ENCODE results near the gene SRSF5.

SRSF5 gene

DNA sequence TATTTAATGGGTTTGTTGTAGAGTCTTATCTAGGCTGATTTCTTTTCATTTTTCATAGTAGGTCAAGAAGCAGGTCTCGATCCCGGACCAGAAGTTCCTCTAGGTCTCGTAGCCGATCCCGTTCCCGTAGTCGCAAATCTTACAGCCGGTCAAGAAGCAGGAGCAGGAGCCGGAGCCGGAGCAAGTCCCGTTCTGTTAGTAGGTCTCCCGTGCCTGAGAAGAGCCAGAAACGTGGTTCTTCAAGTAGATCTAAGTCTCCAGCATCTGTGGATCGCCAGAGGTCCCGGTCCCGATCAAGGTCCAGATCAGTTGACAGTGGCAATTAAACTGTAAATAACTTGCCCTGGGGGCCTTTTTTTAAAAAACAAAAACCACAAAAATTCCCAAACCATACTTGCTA, 4.2 kb downstream of the SRSF5 start:
- no peak for DNase-seq

DNA sequence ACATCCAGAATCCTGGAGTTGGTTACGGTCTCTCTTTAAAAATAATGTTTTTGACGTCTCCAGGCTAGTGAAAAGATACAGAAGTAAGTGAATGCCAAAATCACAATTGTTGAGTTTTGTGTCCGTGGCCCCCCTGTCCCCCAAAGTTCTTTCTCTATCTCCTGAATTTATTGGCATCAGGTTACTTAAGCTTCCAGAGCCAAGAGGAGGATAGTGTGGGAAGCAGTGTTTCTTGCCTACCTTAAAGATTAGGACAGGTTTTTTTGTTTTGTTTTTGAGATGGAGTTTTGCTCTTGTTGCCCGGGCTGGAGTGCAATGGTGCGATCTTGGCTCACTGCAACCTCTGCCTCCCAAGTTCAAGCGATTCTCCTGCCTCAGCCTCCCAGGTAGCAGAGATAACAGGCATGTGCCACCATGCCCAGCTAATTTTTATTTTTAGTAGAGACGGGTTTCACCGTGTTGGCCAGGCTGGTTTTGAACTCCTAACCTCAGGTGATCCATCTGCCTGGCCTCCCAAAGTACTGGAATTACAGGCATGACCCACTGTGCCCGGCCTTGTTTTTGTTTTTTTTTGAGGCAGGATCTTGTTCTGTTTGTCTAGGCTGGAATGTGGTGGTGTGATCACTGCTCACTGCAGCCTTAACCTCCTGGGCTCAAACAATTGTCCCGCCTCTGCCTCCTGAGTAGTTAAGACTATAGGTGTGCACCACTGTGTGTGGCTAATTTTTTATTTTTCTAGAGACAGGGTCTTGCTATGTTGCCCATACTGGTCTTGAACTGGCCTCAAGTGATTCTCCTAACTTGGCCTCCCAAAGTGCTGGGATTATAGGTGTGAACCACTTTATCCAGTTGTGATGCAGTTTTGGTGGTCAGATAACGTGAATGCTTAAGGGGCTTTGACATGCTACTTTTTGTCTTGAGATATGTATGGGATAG, 5.4 kb downstream of the SRSF5 start:
- no peak for DNase-seq

DNA sequence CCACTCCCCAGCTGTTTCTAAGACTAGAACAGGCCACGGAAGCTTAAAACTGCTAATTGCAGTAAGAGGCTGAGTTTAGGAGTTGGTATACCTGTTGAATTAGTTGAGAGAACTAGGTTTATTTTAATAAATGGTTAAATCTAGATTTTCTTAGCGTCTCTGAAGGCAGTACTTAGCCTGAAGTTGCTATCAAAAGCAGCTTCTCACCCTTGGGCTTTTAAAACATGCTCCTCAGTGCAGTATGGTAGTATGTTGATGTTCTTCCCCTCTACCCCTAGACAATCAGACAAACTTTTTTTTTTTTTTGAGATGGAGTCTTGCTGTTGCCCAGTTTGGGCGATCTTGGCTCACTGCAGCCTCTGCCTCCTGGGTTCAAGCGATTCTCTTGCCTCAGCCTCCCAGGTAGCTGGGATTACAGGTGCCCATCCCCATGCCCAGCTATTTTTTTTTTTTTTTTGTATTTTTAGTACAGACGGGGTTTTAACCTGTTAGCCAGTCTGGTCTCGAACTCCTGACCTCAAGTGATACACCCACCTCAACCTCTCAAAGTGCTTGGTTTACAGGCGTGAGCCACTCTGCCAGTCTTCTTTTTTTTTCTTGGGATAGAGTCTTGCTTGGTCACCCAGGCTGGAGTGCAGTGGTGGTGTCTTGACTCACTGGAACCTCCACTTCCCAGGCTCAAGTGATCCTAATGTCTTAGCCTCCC, 6.8 kb downstream of the SRSF5 start:
- DNase-seq: no peak

DNA sequence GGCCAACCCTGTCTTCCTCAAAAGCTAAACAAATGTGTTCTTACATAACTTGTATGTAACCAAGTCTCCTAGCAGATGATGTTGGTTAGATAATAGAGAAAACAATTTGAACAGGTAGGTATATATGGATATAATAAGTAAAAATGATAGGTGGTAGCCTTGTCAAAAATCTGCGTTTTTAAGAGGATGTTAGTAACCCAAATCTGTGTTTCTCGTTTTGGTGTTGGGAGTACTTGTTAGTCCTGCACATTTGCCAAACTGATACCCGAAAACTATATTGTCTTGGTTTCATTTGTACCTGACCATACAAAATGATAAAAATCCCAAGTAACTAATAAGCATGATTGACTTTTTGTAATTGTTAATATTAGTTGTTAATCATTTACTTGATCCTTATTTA, 8.1 kb downstream of the SRSF5 start:
- no peak for DNase-seq

DNA sequence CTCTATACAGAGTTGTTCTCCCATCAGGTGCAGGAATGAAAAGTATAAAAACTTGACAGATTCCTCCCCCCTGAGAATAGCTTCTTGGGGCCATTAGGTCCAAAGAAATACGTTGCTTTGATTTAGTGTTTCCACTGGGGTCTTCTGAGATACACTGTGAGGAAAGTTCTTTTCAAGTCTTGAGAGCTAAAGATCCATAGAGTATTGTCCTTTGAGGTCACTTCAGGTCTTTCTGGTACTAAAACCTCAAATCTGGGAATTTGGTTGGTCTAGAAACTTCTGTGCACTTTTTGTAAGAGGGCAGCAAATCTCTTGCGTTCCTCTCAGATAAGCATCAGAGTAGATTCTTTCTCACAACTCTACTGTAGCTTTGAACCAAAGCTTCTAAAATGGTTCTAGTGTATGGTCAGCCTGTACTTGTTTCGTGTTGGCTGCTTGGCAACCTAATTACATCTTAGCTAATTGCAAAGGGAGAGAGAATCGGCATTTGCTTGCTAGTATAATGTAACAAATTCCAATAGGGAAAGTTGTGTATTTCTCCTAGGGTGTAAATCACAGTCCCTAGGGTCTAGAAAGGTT, 10.0 kb downstream of the SRSF5 start:
- no peak for DNase-seq

DNA sequence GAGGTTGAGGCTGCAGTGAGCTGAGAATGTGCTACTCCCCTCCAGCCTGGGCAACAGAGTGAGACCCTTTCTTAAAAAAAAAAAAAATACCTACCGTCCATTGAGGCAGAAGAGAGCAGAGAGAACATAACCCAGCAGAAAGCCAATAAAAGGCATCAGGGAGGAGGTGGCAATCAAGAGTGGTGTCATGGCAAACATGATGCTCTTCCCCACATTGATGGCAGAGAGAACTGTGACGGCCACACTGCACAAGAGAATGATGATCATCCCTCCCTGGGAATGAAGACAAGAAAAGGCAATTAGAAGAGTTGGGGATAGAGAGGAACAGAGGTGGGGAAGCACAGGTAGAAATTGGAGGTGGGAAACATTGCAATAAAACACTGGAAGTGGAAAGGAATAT, 12.1 kb downstream of the SRSF5 start:
- DNase-seq: no peak

DNA sequence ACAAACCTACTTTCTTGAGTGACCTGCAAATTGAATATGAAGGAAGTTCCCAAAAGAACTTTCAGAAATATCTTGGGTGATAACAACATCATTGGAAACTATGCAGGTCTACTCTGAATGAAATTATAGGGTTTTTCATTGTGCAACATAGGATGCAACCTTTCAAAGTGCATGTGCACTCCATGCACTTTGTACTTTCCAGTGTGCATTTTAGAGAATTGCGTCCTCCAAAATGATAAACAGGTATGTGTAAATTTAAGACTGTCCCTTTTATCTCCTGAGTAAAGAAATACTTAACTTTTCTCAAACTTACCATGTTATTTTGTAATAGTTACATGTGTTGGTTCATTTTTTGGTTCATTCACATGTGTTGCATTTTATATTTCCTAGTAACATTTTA, 13.2 kb downstream of the SRSF5 start:
- DNase-seq: no peak

DNA sequence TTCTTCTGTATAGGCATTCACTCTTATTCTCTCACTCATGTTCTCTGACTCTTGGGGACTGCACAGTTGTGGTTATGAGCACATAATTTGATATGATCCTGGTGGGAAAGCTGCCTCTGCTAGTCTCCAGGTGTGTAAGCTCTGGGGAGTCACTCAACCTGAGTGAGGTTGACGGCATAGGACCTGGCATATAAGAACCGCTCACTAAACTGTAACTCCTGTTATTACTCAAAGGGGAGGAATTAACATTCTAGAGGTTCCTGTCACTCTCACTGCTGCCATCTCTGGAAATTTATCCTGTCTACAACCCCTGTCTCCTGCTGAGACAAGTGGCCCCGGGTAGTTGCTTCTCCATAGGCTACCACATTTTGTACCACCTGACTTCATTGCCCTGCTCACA, 14.0 kb downstream of the SRSF5 start:
- DNase-seq: no peak

DNA sequence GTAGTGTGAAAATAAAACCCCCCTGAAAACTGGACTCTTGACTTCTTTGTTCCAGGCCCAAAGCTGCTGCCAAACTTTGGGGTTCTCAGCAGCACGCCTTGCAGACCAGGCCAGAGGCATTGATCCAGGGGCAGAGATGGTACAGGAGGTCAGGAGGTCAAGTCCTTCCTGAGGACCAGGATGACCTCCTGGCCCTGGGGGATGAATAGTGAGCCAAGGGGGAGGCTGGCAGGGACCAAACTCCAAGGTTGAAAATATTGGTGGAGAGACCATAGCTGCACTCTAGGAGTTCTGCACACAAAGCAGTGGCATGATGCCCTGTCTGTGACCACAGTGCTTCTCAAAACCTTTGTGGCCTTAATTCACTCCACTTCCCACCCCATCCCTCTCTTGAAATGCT, 18.0 kb downstream of the SRSF5 start:
- DNase-seq: no peak

DNA sequence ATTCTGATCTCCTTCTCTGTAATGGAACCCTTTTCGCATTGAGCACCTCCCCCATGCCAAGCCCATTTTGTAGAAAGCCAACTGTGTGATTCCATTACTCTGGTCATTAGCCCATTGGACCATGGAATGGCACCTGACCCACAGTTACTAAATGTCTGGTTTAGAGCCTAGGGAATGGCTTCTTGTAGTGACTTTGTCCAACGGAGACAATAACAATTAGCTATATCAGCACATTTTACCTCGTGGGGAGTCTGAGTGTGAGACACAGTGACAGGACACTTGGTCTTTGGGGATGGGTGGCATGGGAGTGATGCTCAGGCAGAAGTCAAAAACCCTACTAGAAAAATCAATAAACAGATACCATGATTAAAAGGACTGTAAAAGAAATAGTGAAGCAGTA, 19.7 kb downstream of the SRSF5 start:
- no peak for DNase-seq

DNA sequence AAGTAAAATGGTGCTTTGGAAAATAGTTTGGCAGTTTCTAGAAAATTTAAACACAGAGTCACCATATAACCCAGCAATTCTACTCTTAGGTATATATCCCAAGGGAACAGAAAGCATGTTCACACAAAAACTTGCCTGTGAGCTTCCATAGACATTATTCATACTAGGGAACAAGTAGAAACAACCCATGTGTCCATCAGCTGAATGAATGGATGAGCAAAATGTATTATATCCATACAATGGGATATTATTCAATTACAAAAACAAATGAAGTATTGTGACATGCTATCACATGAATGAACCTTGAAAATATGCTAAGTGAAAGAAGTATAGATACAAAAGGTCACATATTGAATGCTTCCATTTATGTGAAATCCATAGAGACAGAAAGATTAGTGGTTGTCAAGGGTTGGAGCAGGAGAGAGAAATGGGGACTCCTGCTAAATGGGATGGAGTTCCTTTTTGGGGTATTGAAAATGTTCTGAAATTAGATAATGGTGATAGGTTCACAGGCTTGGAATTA, 22.2 kb downstream of the SRSF5 start:
- DNase-seq: no peak

DNA sequence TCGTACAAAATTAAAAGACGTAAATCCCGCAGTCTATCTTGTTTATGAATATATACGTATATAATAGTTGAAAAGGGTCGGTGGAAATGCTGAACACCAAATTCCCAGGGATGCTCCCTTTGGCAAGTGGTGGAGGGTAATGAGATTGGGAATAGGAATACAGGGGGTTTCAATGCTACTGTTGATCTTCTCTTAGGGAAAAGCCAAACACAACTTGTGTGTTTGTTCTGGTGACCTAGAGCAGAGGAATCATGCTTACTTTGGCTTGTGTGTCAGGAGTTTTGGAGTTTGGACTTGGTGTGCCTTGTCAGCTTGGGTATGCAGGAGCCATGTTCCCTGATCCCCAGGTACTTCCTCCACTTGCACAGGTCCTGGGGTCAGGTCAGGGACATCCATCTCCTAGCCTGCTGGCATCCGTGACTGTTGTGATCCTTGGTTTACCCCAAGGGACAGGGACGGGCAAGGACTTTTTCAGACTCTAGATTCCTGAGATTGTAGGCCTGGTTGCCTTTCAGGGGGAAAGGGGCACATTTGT, 26.0 kb downstream of the SRSF5 start:
- no peak for DNase-seq

DNA sequence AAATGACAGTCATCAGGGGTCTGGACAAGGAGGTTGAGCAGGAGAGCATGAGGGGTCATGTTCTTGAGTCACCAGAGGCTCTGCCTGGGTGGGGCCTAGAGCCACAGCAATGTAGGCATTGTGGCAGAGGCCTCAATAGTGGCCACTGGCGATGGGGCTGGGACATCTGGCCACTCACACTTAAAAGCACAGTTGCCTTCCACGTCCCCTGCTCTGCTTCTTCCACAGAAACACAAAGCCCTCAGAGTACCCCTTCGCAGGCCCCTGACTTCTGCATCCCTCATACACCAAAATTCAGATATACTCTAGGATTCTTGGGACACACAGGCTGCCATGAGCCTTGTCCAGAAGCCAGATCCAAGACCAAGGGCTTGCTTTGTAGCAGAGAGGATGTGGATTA, 27.8 kb downstream of the SRSF5 start:
- DNase-seq: no peak

DNA sequence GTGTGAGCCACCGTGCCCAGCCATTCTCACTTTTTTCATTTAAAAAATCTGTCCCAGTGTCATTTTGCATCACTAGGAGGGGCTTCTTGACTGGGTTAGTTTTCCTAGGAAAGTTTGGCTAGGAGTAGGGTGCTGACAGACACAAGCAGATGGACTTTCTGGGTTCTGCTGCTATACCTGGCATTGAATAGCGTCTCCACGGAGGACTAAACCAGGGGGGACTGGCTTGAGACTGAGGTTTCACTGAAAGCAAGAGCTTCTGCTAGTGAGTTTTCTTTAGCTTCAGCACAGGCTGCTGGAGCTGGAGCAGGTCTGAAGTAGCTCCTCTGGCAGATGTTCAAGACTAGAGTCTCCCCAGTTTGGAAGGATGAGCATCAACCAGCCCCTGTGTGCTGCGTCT, 28.7 kb downstream of the SRSF5 start:
- DNase-seq: no peak

DNA sequence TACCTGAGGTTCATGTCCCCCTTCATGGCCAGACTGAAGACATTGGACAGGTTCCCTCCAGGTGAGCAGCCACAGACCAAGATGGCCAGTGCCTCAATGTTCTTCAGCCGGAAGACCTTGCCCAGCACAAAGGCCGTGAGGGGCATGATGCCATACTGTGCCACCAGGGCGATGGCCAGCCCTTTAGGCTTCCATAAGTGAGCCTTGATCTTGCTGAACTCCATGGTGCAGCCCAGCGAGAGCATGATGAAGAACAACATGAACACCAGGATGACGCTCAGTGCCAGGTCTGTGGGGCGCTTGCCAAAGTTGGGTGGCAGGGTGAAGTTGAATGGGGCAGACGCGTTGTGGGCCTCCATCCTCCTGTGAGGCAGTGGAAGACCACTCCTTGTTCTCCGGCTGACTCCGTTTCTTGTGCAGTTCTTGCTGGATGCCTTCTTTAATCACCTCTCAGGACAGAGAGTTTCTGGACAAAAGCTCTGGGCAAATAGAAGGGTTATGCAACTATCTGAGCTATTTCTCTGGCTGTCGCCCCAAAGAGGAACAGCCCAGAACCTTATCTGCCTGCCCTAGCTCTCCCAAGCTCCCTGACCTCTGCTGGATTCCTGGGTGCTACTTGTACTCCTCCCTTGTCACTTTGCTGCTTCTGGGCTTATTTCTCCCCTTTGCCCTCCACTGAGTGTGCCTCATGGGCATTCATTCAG, 30.0 kb downstream of the SRSF5 start, which contains the start of gene SLC10A1:
Gene SLC10A1 (minus strand): TSS at position 445 of the 704 bp plus-strand sequence. CDS start 86 bp downstream, at position 359.
- peak; percentile 29 to 31 for DNase-seq

DNA sequence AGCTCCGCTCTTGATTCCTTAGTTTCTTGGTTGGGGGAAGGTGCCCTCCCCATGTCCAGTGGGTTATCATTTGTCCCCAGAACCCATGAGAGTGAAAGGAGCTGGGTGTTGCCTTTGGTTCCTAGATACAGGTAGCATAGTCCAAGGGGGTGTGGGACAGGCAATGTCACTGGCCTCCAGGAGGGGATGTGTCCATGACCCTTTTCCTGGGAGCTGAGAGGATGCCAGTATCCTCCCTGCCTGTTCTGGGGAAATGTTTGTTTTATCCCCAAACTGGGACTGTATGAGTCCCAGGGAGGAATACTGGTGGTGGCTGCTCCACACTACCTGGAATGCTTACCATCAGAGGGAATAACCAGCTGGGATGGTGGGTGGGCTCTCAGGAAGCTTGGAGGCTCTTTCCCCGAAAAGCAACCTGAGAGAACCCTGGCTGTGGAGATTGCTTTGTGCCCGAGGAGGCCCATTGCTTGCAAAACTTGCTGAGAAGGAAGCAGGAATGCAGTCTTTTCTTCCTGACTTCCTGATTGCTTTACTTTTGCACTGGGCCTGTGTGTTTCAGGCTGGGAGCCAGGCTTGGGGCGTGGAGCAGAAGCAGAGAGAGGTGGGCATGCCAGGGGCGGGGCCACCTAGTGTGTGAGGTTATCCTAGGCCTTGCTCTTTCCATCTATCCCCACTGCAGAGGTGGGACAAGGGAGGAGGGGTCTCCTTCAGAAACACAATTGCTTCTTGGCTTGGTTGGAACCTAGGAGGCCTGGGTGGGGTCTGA, 30.8 kb downstream of the SRSF5 start:
- no peak for DNase-seq

DNA sequence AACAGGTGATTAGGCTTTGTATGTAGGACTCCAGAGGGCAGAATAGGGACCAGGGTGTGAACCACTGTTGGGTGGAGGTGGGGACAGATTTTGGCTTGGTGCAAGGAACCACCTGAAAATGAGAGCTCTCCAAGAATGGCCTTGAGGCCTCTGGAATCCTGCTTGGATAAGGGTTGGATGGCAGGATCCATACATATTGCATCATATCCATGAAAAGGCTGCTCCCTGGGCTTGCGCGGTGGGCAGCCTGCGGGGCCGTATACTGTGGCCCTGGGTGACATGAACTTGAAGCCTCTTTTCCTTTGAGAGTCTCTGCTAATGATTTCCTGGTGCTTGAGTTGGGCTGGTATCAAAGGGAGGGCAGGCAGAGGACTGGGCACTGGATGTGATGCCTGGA, 31.4 kb downstream of the SRSF5 start:
- no peak for DNase-seq

DNA sequence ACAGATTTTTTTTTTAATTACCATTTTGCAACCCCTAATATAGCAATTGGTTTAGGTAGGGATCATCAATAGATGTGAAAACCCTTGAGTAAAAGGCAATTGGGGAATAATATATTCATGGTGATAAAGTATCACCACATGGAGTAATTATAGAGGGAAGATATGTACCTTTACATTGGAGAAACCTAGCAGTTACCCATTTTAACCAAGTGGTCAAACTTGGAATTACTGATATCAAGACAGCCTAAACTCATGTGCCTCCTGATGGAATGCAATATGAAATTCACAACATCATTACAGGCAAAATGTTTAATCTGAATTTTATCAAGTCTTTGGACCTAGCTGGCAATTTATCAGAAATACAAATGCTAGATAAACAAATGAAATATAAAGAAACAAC, 36.8 kb downstream of the SRSF5 start:
- no peak for DNase-seq

DNA sequence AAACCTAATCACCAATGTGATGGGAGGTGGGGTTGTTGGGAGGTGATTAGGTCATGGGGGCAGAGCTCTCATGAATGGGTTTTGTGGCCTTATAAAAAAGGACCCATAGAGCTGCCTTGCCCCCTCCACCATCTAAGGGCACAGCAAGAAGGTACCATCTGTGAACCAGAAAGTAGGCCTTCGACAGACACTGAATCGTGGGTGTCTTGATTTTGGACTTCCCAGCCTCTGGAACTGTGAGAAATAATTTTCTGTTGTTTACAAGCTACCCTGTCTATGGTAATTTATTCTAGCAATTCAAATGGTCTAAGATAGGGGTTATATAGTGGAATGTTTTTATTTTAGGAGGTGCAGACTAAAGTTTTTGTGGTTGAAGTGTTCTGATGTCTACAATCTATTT, 38.0 kb downstream of the SRSF5 start:
- no peak for DNase-seq

DNA sequence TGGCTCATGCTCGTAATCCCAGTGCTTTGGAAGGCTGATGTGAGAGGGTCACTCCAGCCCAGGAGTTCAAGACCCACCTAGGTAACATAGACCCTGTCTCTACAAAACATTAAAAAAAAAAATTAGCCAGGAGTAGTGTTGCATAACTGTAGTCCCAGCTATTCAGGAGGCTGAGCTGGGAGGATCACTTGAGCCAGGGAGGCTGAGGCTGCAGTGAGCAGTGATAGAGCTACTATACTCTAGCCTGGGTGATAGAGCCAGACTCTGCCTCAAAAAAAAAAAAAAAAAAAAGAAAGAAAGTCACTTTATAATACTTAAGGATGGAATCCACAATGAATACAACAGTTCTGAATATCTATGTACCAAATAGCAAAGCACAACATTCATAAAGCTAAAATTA, 40.2 kb downstream of the SRSF5 start:
- DNase-seq: no peak

DNA sequence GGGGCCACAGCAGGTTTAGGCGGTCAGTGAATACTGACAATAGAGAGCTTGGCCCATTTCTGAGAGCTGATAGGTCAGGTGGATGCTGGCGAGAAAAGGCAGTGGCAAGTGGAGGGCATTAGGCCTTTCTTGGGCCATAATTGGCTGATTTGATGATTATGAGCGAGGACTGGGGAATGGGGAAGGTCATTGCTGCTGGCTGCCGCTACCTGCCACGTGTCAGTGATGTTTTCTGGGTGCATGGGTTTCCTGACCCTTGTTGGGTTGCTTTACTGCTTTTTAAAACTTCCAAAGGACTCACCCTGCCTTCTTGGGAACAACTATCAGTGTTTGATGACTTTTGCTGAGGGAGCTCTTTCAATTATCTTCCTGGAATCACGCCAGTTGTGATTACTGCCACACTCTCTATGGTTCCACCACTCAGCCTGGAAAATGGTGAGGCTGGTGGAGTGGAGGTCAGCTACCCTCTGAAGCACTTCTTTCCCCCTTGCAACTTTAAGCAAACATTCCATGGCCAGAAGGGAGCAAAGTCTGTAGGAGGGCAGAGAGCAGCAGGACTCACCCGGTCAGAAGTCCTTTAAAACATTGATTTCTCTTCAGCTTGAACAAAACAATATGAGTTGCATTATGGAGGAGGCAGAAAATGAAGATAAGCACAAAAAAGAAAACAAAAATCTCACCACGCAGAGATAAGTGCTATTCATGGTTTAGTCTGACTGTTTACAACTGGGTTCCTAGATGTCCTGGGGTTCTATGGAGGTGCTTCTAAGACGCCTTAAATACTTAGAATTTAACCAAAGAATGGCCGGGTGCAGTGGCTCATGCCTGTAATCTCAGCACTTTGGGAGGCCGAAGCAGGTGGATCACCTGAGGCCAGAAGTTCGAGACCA, 42.2 kb downstream of the SRSF5 start:
- DNase-seq: no peak

All from inflammatory macrophage (primary cell).